Neural progenitor cell (in vitro differentiated cells): ENCODE measurements around the gene MT1A.

Experiments
- CTCF ChIP-seq: fragments of 200-600 bp; sonication (generic); IDR thresholded peaks from 2 replicates; pipeline ENCODE4 v1.5.1; 2017; ENCODE audit warnings: antibody characterized with exemption, mild to moderate bottlenecking
- EZH2 ChIP-seq: fragments of 200-600 bp; sonication (generic); IDR thresholded peaks from 2 replicates; pipeline ENCODE4 v1.6.1; 2017; ENCODE audit warnings: antibody characterized with exemption, mild to moderate bottlenecking, moderate library complexity
- EZH2phosphoT487 ChIP-seq: fragments of 200-600 bp; sonication (generic); IDR thresholded peaks from 2 replicates; pipeline ENCODE4 v1.6.1; 2017; ENCODE audit warnings: antibody characterized with exemption

GRCh38 chr16:56623637-56624036 is 14.8 kb upstream of the MT1A start:
- no peak for TF ChIP-seq CTCF
- TF ChIP-seq EZH2 = no peak
- no peak for TF ChIP-seq EZH2phosphoT487
